PC-9 (cell line): ENCODE data around the gene PARG.
"Not testable (repeated sequence)": the region's sequence is repeated elsewhere in the genome, so short reads cannot be mapped to it uniquely, and the experiment has no call there.

Experiments
- CTCF ChIP-seq: fragments of 200-600 bp; sonication (generic); conservative IDR thresholded peaks from 2 replicates; pipeline ENCODE4 v1.6.1; 2017; ENCODE audit warnings: mixed run types, antibody characterized with exemption, mild to moderate bottlenecking, moderate library complexity
- EZH2 ChIP-seq: fragments of 200-600 bp; sonication (generic); IDR thresholded peaks from 2 replicates; pipeline ENCODE4 v1.8.0; 2017; ENCODE audit warnings: antibody characterized with exemption, low read depth

- not testable (repeated sequence) for TF ChIP-seq CTCF, EZH2
These were observed 59.5 kb downstream of the PARG start for GRCh38 chr10:49882327-49882726.
